Measurements from ENCODE around the gene TLR10.

GRCh38 chr4:38783109-38783460 lies 295 bp upstream of the TLR10 start:
- no peak for TF ChIP-seq ZNF449 (CRISPR knock-in tag; IDR thresholded peaks at IDR 0.05)
- TF ChIP-seq CHAMP1 (IDR thresholded peaks at IDR 0.05) = no peak
- TF ChIP-seq EGR1 (conservative IDR thresholded peaks at IDR 0.05) = no peak
- no peak for TF ChIP-seq TGIF2 (CRISPR knock-in tag; IDR thresholded peaks at IDR 0.05)
- TF ChIP-seq NBN (IDR thresholded peaks at IDR 0.05; ENCODE audit: low read depth) = no peak
- no peak for TF ChIP-seq NCOA2 (IDR thresholded peaks at IDR 0.05; ENCODE audit: partially characterized antibody in 2 of 2)
- TF ChIP-seq CTCF (IDR thresholded peaks at IDR 0.05 in 2 of 3, conservative IDR thresholded peaks at IDR 0.05 in 1 of 3; ENCODE audit: insufficient read depth in 2 of 3, low read depth in 1 of 3, low read length in 3 of 3) = 0 out of 6 replicates have a peak, but pooled peaks of 1 of the 3 experiments have one; percentile 14
- TF ChIP-seq RB1 (IDR thresholded peaks at IDR 0.05; ENCODE audit: low read depth) = no peak
- no peak for TF ChIP-seq ZBTB11 (CRISPR knock-in tag; IDR thresholded peaks at IDR 0.05)
- TF ChIP-seq ZNF318 (IDR thresholded peaks at IDR 0.05; ENCODE audit: borderline replicate concordance in 1 of 2, low read depth in 1 of 2) = no peak
- no peak for TF ChIP-seq ZNF175 (CRISPR knock-in tag; IDR thresholded peaks at IDR 0.05; ENCODE audit: low read depth)

All from K562 (cell line).